Activated CD8-positive, alpha-beta memory T cell treated with anti-CD3 and anti-CD28 coated beads for 1 hour (primary cell): ENCODE results near the gene CSTF1.

ENCODE experiments used
- DNase-seq, 2 donors: peaks; one replicate each; pipeline ENCODE4 v3.0.0-alpha.2; 2020; ENCODE audit warnings: low read depth in 1 of 2; ENCODE audit errors: extremely low read depth in 1 of 2

Gene CSTF1

GRCh38 chr20:56449459-56449858 lies 57.0 kb downstream of the CSTF1 start:
- DNase-seq = no peak

- DNase-seq = no peak
Measured at GRCh38 chr20:56451056-56451765, 58.8 kb downstream of the CSTF1 start.

DNA sequence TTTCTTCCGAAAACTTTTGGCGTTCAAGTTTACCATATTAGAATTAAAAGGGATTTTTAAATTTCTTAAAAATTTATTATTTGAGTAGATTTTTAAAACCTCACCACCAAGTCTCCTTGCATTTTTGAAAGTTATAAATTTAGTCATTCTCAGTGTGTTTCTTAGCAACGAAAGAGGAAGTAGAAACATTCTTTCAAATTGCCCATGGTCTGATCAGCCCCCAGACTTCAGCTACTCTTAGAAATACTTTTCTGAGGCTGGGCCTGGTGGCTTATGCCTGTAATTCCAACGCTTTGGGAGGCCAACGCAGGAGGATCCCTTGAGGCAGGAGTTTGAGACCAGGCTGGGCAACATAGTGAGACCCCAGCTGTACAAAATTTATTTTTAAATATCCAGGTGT lies 60.9 kb downstream of the CSTF1 start:
- DNase-seq = no peak

- no peak for DNase-seq
Measured at GRCh38 chr20:56454754-56455153, 62.3 kb downstream of the CSTF1 start.
